Measurements from ENCODE around the gene SLC25A43.
"Not testable (repeated sequence)": the region's sequence is repeated elsewhere in the genome, so short reads cannot be mapped to it uniquely, and the experiment has no call there.

The SLC25A43 gene

GRCh38 chrX:119407681-119408080 is 8.5 kb downstream of the SLC25A43 start:
- no peak for DNase-seq (ENCODE audit: low read depth in 2 of 3, low spot score in 2 of 3)

GRCh38 chrX:119410027-119410819 is 11.1 kb downstream of the SLC25A43 start:
- no peak for DNase-seq (ENCODE audit: low read depth in 2 of 3, low spot score in 2 of 3)

- DNase-seq (ENCODE audit: low read depth in 2 of 3, low spot score in 2 of 3), result no peak
Measured at GRCh38 chrX:119410854-119411253, 11.7 kb downstream of the SLC25A43 start.

- no peak for DNase-seq (ENCODE audit: low read depth in 2 of 3, low spot score in 2 of 3)
Measured at GRCh38 chrX:119411959-119412358, 12.8 kb downstream of the SLC25A43 start.

- DNase-seq (ENCODE audit: low read depth in 2 of 3, low spot score in 2 of 3), result no peak
Measured at GRCh38 chrX:119417376-119417775, 18.2 kb downstream of the SLC25A43 start.

GRCh38 chrX:119417842-119418241 is 18.7 kb downstream of the SLC25A43 start:
- no peak for DNase-seq (ENCODE audit: low read depth in 2 of 3, low spot score in 2 of 3)

- DNase-seq (ENCODE audit: low read depth in 2 of 3, low spot score in 2 of 3), result no peak
Measured at GRCh38 chrX:119419146-119419545, 20.0 kb downstream of the SLC25A43 start.

DNA sequence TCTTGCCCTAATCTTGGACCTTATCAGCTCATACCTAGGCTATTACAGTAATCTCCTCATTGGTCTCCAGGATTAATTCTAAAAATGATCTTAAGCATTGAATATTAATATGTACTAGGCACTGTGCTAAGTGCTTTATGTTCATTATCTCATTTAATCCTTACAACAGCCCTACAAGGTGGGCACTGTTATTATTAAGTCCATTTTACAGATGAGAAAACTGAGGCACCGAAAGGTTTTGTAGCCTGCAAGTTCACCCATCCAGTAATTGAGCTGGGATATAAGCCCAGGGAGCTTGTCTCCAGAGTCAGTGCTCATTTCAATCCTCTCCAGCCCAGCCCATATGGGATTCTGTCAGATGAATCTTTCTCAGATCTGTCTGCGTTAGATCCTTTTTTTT is 20.8 kb downstream of the SLC25A43 start:
- no peak for DNase-seq (ENCODE audit: low read depth in 2 of 3, low spot score in 2 of 3)

- DNase-seq (ENCODE audit: low read depth in 2 of 3, low spot score in 2 of 3), result no peak
Measured at GRCh38 chrX:119421016-119421705, 22.0 kb downstream of the SLC25A43 start.

GRCh38 chrX:119423631-119424030 is 24.5 kb downstream of the SLC25A43 start:
- no peak for DNase-seq (ENCODE audit: low read depth in 2 of 3, low spot score in 2 of 3)

DNA sequence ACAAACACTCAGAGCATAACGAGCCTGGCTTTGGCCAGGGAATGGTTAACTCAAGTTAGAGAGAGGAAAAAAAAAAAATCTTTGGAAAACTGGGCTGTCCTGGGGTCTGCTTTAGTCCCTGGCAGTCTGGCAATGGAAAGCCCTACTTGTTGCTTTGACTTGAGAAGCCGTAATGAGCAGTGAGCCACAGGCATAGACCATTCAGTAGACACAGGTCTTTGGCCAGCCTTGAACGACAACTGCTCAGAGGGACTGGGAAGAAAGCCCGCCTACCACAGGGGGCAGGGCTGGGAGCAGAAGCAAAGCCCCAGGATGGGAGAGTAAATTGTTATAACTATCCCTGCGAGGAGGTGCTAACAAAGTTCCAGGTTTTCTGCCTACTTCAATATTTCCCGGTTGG is 25.9 kb downstream of the SLC25A43 start:
- no peak for DNase-seq (ENCODE audit: low read depth in 2 of 3, low spot score in 2 of 3)

DNA sequence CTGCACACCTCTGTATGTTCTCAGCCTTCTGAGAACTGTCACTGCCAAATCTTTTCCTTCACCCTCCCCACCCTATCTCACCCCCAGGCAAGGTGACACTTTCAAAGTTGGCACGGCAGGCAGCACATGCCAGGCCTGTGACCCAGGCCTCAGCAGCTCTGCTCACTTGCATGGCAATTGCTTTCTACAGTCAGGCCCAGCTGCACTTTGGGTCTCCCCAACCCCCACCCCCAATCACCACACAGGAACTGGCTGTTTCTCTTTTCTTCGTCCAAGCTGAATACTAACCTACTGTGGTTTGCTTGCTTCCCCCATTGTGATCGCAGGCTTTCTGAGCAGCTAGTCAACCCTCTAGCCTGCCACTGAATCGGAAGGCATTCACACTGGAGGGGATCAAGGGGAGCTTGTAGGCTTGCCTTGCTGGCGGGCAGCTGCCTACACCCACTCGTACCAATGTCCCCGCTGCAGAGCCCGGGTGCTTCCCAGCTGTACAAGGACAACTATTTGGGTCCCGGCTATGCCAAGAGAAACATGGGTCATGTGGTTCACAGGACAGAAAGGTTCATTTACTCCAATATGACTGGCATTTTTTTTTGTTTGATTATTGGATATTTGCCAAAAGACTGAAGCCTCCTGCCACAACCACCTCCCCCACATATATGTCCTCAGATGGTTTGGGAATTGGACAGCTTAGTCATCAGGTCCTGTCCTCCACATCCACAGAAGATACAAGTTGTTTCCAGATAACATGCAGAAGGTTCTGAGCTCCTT is 28.1 kb downstream of the SLC25A43 start:
- no peak for DNase-seq (ENCODE audit: low read depth in 2 of 3, low spot score in 2 of 3)

GRCh38 chrX:119427795-119428185 is 28.7 kb downstream of the SLC25A43 start:
- no peak for DNase-seq (ENCODE audit: low read depth in 2 of 3, low spot score in 2 of 3)

GRCh38 chrX:119429471-119429870 is 30.3 kb downstream of the SLC25A43 start:
- DNase-seq (ENCODE audit: low read depth in 2 of 3, low spot score in 2 of 3), result no peak

DNA sequence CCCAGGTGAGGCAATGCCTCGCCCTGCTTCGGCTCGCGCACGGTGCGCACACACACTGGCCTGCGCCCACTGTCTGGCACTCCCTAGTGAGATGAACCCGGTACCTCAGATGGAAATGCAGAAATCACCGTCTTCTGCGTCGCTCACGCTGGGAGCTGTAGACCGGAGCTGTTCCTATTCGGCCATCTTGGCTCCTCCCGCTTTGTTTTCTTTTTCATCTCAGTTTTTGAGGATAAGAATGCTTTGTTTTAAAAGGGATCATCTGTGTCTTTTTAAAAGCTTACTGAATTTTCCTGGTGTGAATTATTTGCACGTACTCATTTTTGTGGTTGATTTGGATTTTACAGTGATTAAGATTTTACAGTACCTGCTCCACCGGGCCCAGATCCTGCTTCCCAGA is 42.2 kb downstream of the SLC25A43 start:
- DNase-seq (ENCODE audit: low read depth in 2 of 3, low spot score in 2 of 3), result not testable (repeated sequence)

DNA sequence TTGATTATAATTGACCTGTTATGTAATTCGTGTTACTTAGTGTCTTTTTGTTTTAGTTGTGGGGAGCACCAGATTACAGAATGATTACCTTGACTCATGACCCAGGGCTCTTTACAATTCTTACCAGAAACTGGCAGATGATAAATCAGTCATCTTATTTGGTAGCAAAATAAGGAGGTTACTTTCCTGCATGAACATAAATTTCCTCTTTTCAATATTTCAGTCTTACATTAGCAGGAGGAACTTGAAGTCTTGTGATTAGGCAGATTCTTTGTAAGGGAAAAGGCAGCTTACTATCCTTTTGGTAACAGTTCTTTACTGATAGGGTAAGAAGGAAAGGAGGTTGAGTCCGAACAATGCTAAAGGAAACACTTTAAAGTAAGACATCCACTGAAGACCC is 43.1 kb downstream of the SLC25A43 start:
- no peak for DNase-seq (ENCODE audit: low read depth in 2 of 3, low spot score in 2 of 3)

- no peak for DNase-seq (ENCODE audit: low read depth in 2 of 3, low spot score in 2 of 3)
Measured at GRCh38 chrX:119453202-119453601, 54.1 kb downstream of the SLC25A43 start.

DNA sequence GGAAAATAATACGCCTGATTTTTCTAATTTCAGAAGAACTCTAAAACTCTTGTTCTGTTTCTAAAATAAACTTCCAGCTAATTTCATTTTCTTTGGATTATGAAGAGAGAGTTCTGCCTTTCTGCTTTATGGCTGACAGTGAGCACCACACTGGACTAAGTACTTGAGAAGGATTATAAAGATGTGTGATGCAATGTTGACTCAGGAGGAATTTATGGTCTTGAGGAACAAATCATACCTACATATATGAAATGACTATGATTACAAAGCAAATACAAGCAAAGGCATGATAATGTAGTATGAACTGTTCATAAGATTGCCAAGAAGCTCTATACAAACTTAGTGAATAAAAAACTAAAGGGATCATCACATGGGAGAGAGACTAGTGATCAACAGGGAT is 56.1 kb downstream of the SLC25A43 start:
- DNase-seq (ENCODE audit: low read depth in 2 of 3, low spot score in 2 of 3), result no peak

GRCh38 chrX:119459181-119459580 is 60.0 kb downstream of the SLC25A43 start:
- DNase-seq (ENCODE audit: low read depth in 2 of 3, low spot score in 2 of 3), result no peak

- DNase-seq (ENCODE audit: low read depth in 2 of 3, low spot score in 2 of 3), result no peak
Measured at GRCh38 chrX:119465555-119465954, 66.4 kb downstream of the SLC25A43 start.

GRCh38 chrX:119466970-119467369 is 67.8 kb downstream of the SLC25A43 start:
- no peak for DNase-seq (ENCODE audit: low read depth in 2 of 3, low spot score in 2 of 3)

DNA sequence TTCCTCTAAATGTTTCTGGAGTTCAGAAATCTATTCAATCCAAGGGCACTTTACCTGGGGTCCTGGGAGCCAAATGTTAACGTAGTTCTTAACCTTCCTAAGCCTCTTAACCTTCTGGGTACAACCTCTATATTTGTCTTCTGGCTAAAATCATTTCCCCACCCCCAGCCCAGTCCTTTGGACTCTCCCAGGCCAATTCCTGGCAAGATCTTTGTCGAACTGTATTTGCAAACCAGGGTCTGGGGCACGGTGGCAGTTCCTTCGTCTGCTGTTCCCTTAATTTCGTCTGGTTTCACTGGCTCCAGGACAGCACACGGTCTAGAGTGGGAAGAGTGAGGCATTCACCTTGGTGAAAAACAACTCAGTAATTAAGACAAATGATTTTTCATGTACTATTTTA is 68.3 kb downstream of the SLC25A43 start:
- no peak for DNase-seq (ENCODE audit: low read depth in 2 of 3, low spot score in 2 of 3)

Data from activated CD8-positive, alpha-beta memory T cell treated with anti-CD3 and anti-CD28 coated beads for 48 hours (primary cell).